Prostate gland (tissue), 2 donors: Measurements from ENCODE around the gene MAFF. TPM values are rescaled to one million over a fixed set of nuclear protein-coding genes. Genes with fewer than 3 reads are reported as not detected.

Source experiments
- DNase-seq: peaks from one replicate; pipeline ENCODE4 v3.0.0-alpha.2; 2019; ENCODE audit warnings: low spot score
- H3K27ac ChIP-seq, 2 donors: fragments of 200-600 bp; sonication (generic); 2 replicates each; pipeline ENCODE4 v1.5.1; 2017 to 2019
- H3K27me3 ChIP-seq: fragments of 200-600 bp; sonication (generic); replicated peaks from 2 replicates; pipeline ENCODE4 v1.5.1; 2019; ENCODE audit not compliant: insufficient read depth
- H3K36me3 ChIP-seq, 2 donors: fragments of 200-600 bp; sonication (generic); 1 replicate in 1 of 2; 2 replicates in 1 of 2; pipeline versions ENCODE4 v1.5.1 to v1.8.1; 2017 to 2019
- H3K4me1 ChIP-seq: fragments of 200-600 bp; sonication (generic); replicated peaks from 2 replicates; pipeline ENCODE4 v1.5.1; 2019
- H3K4me3 ChIP-seq, 2 donors: fragments of 200-600 bp; sonication (generic); 2 replicates each; pipeline ENCODE4 v1.5.1; 2017 to 2019
- H3K9me3 ChIP-seq: fragments of 200-600 bp; sonication (generic); 2 replicates; pipeline ENCODE4 v1.5.1; 2017
- CTCF ChIP-seq, 4 experiments: fragments of 200-600 bp in 2 of 4; fragments of 450-650 bp in 2 of 4; sonication (generic) in 2 of 4; IDR thresholded peaks; 1 replicate in 3 of 4; 2 replicates in 1 of 4; pipeline ENCODE4 v1.5.1; 2016 to 2019; ENCODE audit warnings: antibody characterized with exemption in 4 of 4, mild to moderate bottlenecking in 2 of 4, moderate library complexity in 2 of 4
- POLR2A ChIP-seq: fragments of 450-650 bp; IDR thresholded peaks from one replicate; pipeline ENCODE4 v1.6.1; 2016; ENCODE audit warnings: antibody characterized with exemption, mild to moderate bottlenecking
- POLR2AphosphoS5 ChIP-seq: sonication (generic); formaldehyde crosslinking; IDR thresholded peaks from one replicate; pipeline ENCODE4 v1.6.1; 2017; ENCODE audit warnings: antibody characterized with exemption
- WGBS: methylation state at CpG from one replicate; pipeline ENCODE4 v1.1.5; 2018; 5-methylcytosine and 5-hydroxymethylcytosine counted together
- intact Hi-C: fragments of 100-400 bp; cut with DNase I; formaldehyde crosslinking; loops from one replicate; pipeline ENCODE4 v1.14.2; 2022
- total RNA-seq, 2 donors: library from RNA; depleted of rRNA; stranded (reverse); fragments of >200 nt; gene quantifications; one replicate each; pipeline ENCODE4 v1.1.0, GENCODE V29; 2016

MAFF gene
- total RNA-seq, 2 donors from 2014 or later = 23.6 to 26.0 TPM

GRCh38 chr22:38257181-38257580, 55.4 kb downstream of the MAFF start:
- intact Hi-C loops = no loop called here
- TF ChIP-seq POLR2AphosphoS5 (peak; percentile 29), CTCF (IDR thresholded peaks at IDR 0.05) (no peak)
- H3K4me3 ChIP-seq = peak overlapping the region in 1 of 2 donors; percentile 16
- no peaks in the 10 kb centered on the region for H3K9me3 ChIP-seq
- WGBS = 31% methylated on average over 14 of the region's 14 CpGs
- no peaks in the 10 kb centered on the region for H3K27me3 ChIP-seq
- peaks cover 3% of the 10 kb centered on the region for H3K4me1 ChIP-seq
- no peaks in the 10 kb centered on the region for H3K36me3 ChIP-seq
- no peak for DNase-seq
- peak overlapping the region; percentile 85 to 87 for H3K27ac ChIP-seq

- no peak for DNase-seq
- Histone ChIP-seq H3K36me3 (no peaks in the 10 kb centered on the region), H3K27ac (peak overlapping the region; percentile 85 to 87), H3K4me1 (peaks cover 3% of the 10 kb centered on the region), H3K4me3 (peak overlapping the region in 1 of 2 donors; percentile 16), H3K9me3 (no peaks in the 10 kb centered on the region), H3K27me3 (no peaks in the 10 kb centered on the region)
- 44% methylated on average over 4 of the region's 4 CpGs for WGBS
- intact Hi-C loops = no loop called here
- TF ChIP-seq CTCF (IDR thresholded peaks at IDR 0.05) = no peak
- no peak for TF ChIP-seq POLR2AphosphoS5
- no peak for TF ChIP-seq POLR2A
Measured at GRCh38 chr22:38257650-38258250, 56.0 kb downstream of the MAFF start.

DNA sequence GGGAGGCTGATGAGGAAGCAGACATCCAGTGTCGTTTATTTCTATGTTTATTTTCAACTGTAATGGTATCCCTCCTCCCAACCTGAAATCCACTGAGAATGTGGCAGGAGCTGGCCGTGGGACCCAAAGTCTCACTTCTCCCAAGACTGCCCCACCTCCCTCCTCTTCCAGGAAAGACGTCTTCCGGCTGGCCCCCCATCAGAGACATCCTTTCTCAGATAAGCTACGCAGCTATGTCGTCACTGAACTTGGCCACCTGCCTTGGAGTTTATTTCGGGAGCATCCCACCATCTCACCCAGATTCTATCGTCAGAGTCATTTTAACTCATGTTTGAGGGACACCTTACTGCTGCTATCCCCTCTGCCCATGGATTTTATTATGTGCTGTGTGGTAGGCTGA, 57.1 kb downstream of the MAFF start:
- TF ChIP-seq POLR2AphosphoS5 (no peak), CTCF (IDR thresholded peaks at IDR 0.05) (no peak), POLR2A (no peak)
- peak overlapping the region; percentile 85 to 87 for H3K27ac ChIP-seq
- no peaks in the 10 kb centered on the region for H3K36me3 ChIP-seq
- no peaks in the 10 kb centered on the region for H3K9me3 ChIP-seq
- 43% methylated on average over 8 of the region's 8 CpGs for WGBS
- H3K4me1 ChIP-seq = peaks cover 3% of the 10 kb centered on the region
- no peak overlapping the region for H3K4me3 ChIP-seq
- no peaks in the 10 kb centered on the region for H3K27me3 ChIP-seq
- no peak for DNase-seq
- intact Hi-C loops = no loop called here

DNA sequence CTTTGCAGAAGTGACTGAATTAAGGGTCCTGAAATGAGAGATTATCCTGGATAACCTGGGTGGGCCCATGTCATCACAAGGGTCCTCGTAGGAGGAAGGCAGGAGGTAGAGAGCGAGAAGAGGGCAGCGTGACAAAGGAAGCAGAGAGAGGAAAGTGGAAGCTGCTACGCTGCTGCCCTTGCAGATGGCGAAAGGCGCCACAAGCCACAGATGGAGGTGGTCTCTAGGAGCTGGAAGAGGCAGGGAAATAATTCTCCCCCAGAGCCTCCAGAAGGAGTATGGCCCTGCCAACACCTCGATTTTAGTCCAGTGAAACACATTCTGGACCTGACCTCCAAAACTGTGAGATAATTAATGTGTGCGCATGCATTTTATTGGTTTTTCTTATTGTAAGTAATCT, 57.6 kb downstream of the MAFF start:
- DNase-seq = no peak
- Histone ChIP-seq H3K27me3 (no peaks in the 10 kb centered on the region), H3K4me3 (no peak overlapping the region), H3K4me1 (peaks cover 3% of the 10 kb centered on the region), H3K27ac (peak overlapping the region; percentile 85 to 87), H3K36me3 (no peaks in the 10 kb centered on the region), H3K9me3 (no peaks in the 10 kb centered on the region)
- intact Hi-C loops = no loop called here
- TF ChIP-seq POLR2AphosphoS5 = no peak
- TF ChIP-seq CTCF (IDR thresholded peaks at IDR 0.05) = no peak
- TF ChIP-seq POLR2A = no peak
- 75% methylated on average over 8 of the region's 8 CpGs for WGBS
